Testis (tissue), 3 donors: Measurements from ENCODE around the gene C4orf50. TPM values are rescaled to one million over a fixed set of nuclear protein-coding genes. Genes with fewer than 3 reads are reported as not detected.

ENCODE experiments used
- DNase-seq: peaks from one replicate; pipeline ENCODE4 v3.0.0-alpha.2; 2019
- H3K27ac ChIP-seq, 2 donors: fragments of 200-600 bp; sonication (generic); one replicate each; pipeline ENCODE4 v1.5.1; 2019
- H3K27me3 ChIP-seq: fragments of 200-600 bp; sonication (generic); one replicate; pipeline ENCODE4 v1.5.1; 2019
- H3K36me3 ChIP-seq: fragments of 200-600 bp; sonication (generic); one replicate; pipeline ENCODE4 v1.5.1; 2017; ENCODE audit warnings: low read depth; ENCODE audit errors: missing control alignments
- H3K4me1 ChIP-seq: fragments of 200-600 bp; sonication (generic); one replicate; pipeline ENCODE4 v1.5.1; 2019
- H3K4me3 ChIP-seq, 2 donors: fragments of 200-600 bp; sonication (generic); one replicate each; pipeline ENCODE4 v1.5.1; 2017 to 2019
- H3K9me3 ChIP-seq: fragments of 200-600 bp; sonication (generic); one replicate; pipeline ENCODE4 v1.5.1; 2017
- POLR2A ChIP-seq: fragments of 450-650 bp; IDR thresholded peaks from one replicate; pipeline ENCODE4 v1.6.1; 2017; ENCODE audit warnings: antibody characterized with exemption, mild to moderate bottlenecking, moderate library complexity
- WGBS, 2 donors: methylation state at CpG; one replicate each; pipeline ENCODE4 v1.1.5; 2018; 5-methylcytosine and 5-hydroxymethylcytosine counted together
- intact Hi-C: fragments of 100-400 bp; cut with DNase I; formaldehyde crosslinking; loops from one replicate; pipeline ENCODE4 v1.15.1; 2023; ENCODE audit warnings: low total_unique reads
- polyA plus RNA-seq: library from polyadenylated mRNA; stranded (reverse); fragments of 350-450 nt; fragmentation: Illumina TruSeq; extraction: RNeasy Lipid Tissue Mini Kit (QIAGEN cat#74804); gene quantifications from one replicate; pipeline ENCODE4 v1.2.3, GENCODE V29; 2014; ENCODE audit warnings: low read depth, low replicate concordance; ENCODE audit not compliant: insufficient read depth
- total RNA-seq, 2 donors: library from RNA; depleted of rRNA; stranded (reverse); fragments of >200 nt; gene quantifications; one replicate each; pipeline ENCODE4 v1.2.3, GENCODE V29; 2016
- TF ChIP-seq, protein P1 (sequence below), 3 experiments: fragments of 450-650 bp in 2 of 3; fragments of 200-600 bp in 1 of 3; sonication (generic) in 1 of 3; IDR thresholded peaks; one replicate each; pipeline ENCODE4 v1.5.1; 2016 to 2019; ENCODE audit warnings: antibody characterized with exemption in 3 of 3, mild to moderate bottlenecking in 2 of 3, moderate library complexity in 1 of 3

The C4orf50 gene
- total and polyA plus RNA-seq, 3 donors from 2014 or later, result 1.1 to 2.7 (median 1.8) TPM

- 93% methylated on average over 4 of the region's 4 CpGs for WGBS, 2 donors
- no peak for DNase-seq
- H3K4me1 ChIP-seq, result no peaks in the 10 kb centered on the region
Observed at GRCh38 chr4:6055030-6055429, 36.8 kb upstream of the C4orf50 start.

DNA sequence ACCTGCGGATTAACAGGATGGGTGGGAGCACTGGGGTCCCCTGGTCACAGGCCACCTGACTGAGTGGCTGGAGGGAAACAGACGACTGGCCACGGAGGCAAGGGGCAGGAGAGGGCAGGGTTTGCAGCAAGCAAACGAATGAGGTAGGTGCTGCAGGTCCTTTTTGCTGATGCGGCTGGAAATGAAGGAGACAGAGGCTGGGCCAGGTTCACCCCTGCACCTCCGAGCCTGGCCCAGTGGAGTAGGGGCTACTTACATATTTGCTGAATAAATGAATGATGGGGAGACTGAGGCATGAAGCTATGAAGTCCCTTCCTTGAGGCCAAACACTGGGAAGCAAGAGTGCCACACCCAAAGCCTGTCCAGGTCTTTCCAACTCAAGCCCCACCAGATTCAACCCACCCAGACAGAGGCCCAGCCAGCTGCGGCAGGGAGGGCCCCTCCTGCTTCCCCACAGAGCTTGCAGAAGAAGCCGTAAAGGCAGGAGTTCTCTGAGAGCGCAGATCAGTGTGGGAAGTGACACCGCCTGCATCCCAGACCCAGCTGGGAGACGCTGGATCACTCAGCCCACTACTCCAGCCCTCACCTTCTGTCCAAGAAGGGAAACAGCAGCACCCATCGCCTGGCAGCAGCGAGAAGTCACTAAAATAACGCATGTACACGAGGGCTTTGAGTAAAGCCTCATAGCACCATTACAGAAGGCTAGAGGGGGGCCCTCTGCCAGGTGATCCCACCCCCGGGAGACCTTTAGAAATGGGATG, 36.1 kb upstream of the C4orf50 start:
- H3K27me3 ChIP-seq, result no peaks in the 10 kb centered on the region
- WGBS, 2 donors, result 83 to 84% methylated on average over 13 to 16 of the region's 16 CpGs
- H3K4me3 ChIP-seq, result no peak overlapping the region
- TF ChIP-seq POLR2A, result no peak
- TF ChIP-seq, protein P1, sequence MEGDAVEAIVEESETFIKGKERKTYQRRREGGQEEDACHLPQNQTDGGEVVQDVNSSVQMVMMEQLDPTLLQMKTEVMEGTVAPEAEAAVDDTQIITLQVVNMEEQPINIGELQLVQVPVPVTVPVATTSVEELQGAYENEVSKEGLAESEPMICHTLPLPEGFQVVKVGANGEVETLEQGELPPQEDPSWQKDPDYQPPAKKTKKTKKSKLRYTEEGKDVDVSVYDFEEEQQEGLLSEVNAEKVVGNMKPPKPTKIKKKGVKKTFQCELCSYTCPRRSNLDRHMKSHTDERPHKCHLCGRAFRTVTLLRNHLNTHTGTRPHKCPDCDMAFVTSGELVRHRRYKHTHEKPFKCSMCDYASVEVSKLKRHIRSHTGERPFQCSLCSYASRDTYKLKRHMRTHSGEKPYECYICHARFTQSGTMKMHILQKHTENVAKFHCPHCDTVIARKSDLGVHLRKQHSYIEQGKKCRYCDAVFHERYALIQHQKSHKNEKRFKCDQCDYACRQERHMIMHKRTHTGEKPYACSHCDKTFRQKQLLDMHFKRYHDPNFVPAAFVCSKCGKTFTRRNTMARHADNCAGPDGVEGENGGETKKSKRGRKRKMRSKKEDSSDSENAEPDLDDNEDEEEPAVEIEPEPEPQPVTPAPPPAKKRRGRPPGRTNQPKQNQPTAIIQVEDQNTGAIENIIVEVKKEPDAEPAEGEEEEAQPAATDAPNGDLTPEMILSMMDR (IDR thresholded peaks at IDR 0.05), result no peak
- no peaks in the 10 kb centered on the region for H3K4me1 ChIP-seq
- DNase-seq, result no peak
- intact Hi-C loops, result no loop called here
- H3K27ac ChIP-seq, result no peak overlapping the region
- H3K9me3 ChIP-seq, result no peaks in the 10 kb centered on the region
- H3K36me3 ChIP-seq, result no peaks in the 10 kb centered on the region

More at GRCh38 chr4:6055030-6055429, 36.8 kb upstream of the C4orf50 start:
- TF ChIP-seq, protein P1 (IDR thresholded peaks at IDR 0.05), result no peak
- no peak overlapping the region for H3K27ac ChIP-seq
- no peaks in the 10 kb centered on the region for H3K36me3 ChIP-seq
- no peaks in the 10 kb centered on the region for H3K27me3 ChIP-seq
- intact Hi-C loops, result no loop called here
- no peaks in the 10 kb centered on the region for H3K9me3 ChIP-seq
- H3K4me3 ChIP-seq, result no peak overlapping the region

DNA sequence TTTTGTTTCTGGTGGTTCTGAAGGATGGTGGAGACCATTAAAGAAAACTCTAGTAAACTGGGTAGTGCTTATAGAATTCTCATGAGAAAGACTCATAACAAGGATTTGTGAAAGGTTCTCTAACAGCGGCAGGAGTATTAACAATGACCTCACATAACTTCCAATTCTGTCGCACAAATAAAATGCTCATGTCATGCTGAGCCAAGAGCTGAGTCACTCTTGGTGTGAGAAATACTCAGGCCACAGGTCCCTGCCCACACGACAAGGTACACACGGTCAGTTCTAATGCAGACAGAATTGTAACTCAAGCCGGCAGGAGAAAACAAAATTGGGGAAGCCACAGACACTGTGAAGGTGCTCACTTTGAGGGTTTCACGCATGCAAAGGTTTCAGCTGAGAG, 34.4 kb upstream of the C4orf50 start:
- H3K27me3 ChIP-seq, result no peaks in the 10 kb centered on the region
- 89% methylated on average over 6 of the region's 6 CpGs for WGBS, 2 donors
- no peaks in the 10 kb centered on the region for H3K36me3 ChIP-seq
- H3K27ac ChIP-seq, result no peak overlapping the region
- TF ChIP-seq POLR2A, result no peak
- TF ChIP-seq, protein P1 (IDR thresholded peaks at IDR 0.05), result no peak
- intact Hi-C loops, result no loop called here
- no peaks in the 10 kb centered on the region for H3K9me3 ChIP-seq
- DNase-seq, result no peak
- H3K4me3 ChIP-seq, result no peak overlapping the region
- H3K4me1 ChIP-seq, result no peaks in the 10 kb centered on the region

DNA sequence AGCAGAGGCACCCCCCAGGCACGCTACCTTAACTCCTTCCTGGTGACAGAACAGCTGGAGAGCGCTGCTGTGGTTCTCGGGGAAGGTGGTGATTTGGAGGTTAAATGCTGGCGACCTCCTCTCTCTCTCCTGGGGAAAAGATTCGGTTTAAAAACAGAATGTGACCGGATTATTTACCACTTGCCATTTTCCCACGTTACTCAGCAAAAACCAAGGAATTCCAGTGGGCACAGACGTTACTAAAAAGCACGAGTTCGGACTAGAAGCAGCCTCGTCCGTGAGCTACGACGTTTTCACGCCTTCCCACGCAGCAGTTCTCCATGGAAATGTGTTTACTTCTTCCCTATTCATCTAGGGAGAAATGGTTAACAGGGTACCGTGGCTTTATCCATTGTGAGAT, 32.3 kb upstream of the C4orf50 start:
- TF ChIP-seq POLR2A, result no peak
- TF ChIP-seq, protein P1 (IDR thresholded peaks at IDR 0.05), result no peak
- no peak overlapping the region for H3K27ac ChIP-seq
- H3K9me3 ChIP-seq, result no peaks in the 10 kb centered on the region
- H3K36me3 ChIP-seq, result no peaks in the 10 kb centered on the region
- H3K27me3 ChIP-seq, result no peaks in the 10 kb centered on the region
- H3K4me1 ChIP-seq, result no peaks in the 10 kb centered on the region
- WGBS, 2 donors, result 67 to 80% methylated on average over 17 of the region's 17 CpGs
- intact Hi-C loops, result no loop called here
- DNase-seq, result no peak
- no peak overlapping the region for H3K4me3 ChIP-seq

GRCh38 chr4:6049985-6050384, 31.8 kb upstream of the C4orf50 start:
- no peaks in the 10 kb centered on the region for H3K9me3 ChIP-seq
- H3K36me3 ChIP-seq, result no peaks in the 10 kb centered on the region
- DNase-seq, result no peak
- intact Hi-C loops, result no loop called here
- no peak overlapping the region for H3K4me3 ChIP-seq
- H3K27ac ChIP-seq, result no peak overlapping the region
- H3K4me1 ChIP-seq, result no peaks in the 10 kb centered on the region
- H3K27me3 ChIP-seq, result no peaks in the 10 kb centered on the region
- TF ChIP-seq, protein P1 (IDR thresholded peaks at IDR 0.05), result no peak
- no peak for TF ChIP-seq POLR2A
- 90 to 93% methylated on average over 6 to 8 of the region's 8 CpGs for WGBS, 2 donors
